GM23338 (cell line): ENCODE data around the gene TSFM.

Source experiments
- EZH2 ChIP-seq: fragments of 200-600 bp; sonication (generic); IDR thresholded peaks from one replicate; pipeline ENCODE4 v1.8.0; 2017; ENCODE audit warnings: antibody characterized with exemption, mild to moderate bottlenecking, low read depth; ENCODE audit not compliant: unreplicated experiment
- JUNB ChIP-seq: IDR thresholded peaks from one replicate; pipeline ENCODE4 v1.6.1; 2016; ENCODE audit warnings: antibody characterized with exemption; ENCODE audit not compliant: unreplicated experiment
- POLR2AphosphoS5 ChIP-seq: IDR thresholded peaks from 2 replicates; pipeline ENCODE4 v1.6.1; 2016; ENCODE audit warnings: antibody characterized with exemption, low read depth
- TF ChIP-seq, protein P1 (sequence below), 2 experiments: fragments of 200-600 bp in 1 of 2; sonication (generic) in 1 of 2; conservative IDR thresholded peaks; 2 replicates each; pipeline versions ENCODE4 v1.5.1 to v1.6.1; 2016 to 2017; ENCODE audit warnings: antibody characterized with exemption in 2 of 2, low read depth in 2 of 2, mild to moderate bottlenecking in 2 of 2, moderate library complexity in 1 of 2

DNA sequence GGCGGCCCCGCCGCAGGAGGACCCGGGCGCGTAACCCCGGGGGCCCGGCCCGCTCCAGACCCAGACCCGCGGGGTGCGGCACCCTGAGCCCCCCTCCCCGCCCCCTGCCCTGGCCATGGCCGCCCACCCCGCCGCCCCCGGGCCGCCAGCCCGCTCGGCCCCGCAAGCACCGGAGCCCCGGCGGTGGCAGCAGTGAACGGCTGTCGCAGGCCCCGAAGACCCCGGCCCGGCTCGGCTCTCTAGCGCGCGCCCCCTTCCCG is 27.5 kb upstream of the TSFM start:
- TF ChIP-seq, protein P1, sequence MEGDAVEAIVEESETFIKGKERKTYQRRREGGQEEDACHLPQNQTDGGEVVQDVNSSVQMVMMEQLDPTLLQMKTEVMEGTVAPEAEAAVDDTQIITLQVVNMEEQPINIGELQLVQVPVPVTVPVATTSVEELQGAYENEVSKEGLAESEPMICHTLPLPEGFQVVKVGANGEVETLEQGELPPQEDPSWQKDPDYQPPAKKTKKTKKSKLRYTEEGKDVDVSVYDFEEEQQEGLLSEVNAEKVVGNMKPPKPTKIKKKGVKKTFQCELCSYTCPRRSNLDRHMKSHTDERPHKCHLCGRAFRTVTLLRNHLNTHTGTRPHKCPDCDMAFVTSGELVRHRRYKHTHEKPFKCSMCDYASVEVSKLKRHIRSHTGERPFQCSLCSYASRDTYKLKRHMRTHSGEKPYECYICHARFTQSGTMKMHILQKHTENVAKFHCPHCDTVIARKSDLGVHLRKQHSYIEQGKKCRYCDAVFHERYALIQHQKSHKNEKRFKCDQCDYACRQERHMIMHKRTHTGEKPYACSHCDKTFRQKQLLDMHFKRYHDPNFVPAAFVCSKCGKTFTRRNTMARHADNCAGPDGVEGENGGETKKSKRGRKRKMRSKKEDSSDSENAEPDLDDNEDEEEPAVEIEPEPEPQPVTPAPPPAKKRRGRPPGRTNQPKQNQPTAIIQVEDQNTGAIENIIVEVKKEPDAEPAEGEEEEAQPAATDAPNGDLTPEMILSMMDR (conservative IDR thresholded peaks at IDR 0.05; ENCODE audit: low read depth in 2 of 2): no peak
- TF ChIP-seq EZH2 (no peak), JUNB (no peak), POLR2AphosphoS5 (no peak)
